SK-N-SH treated with all-trans-retinoic acid at 6 μM for 48 hours (cell line): Measurements from ENCODE around the gene AQP5.

Experiments
- ATAC-seq: fragments of 200-7000 bp; cut with Tn5 transposase; 3 replicates; pipeline ENCODE4 v1.9.1; 2020; ENCODE audit warnings: mild to moderate bottlenecking, moderate library complexity
- ARNTL ChIP-seq: fragments of 450-650 bp; formaldehyde crosslinking; IDR thresholded peaks from 2 replicates; pipeline ENCODE4 v1.5.0; 2020; ENCODE audit warnings: low read depth, mild to moderate bottlenecking, moderate library complexity, borderline replicate concordance
- CSDC2 ChIP-seq: fragments of 250-450 bp; sonication (Bioruptor Pico); IDR thresholded peaks from 2 replicates; pipeline ENCODE4 v1.5.0; 2020; ENCODE audit warnings: mild to moderate bottlenecking, moderate library complexity
- ESRRG ChIP-seq: fragments of 250-450 bp; sonication (Bioruptor Pico); IDR thresholded peaks from 2 replicates; pipeline ENCODE4 v1.6.1; 2021; ENCODE audit warnings: mild to moderate bottlenecking
- GLIS3 ChIP-seq: fragments of 250-450 bp; sonication (Bioruptor Pico); IDR thresholded peaks from 2 replicates; pipeline ENCODE4 v1.5.0; 2020; ENCODE audit warnings: mild to moderate bottlenecking, moderate library complexity
- OSR1 ChIP-seq: fragments of 250-450 bp; sonication (Bioruptor Pico); IDR thresholded peaks from 2 replicates; pipeline ENCODE4 v1.8.0; 2022; ENCODE audit warnings: moderate library complexity, mild to moderate bottlenecking, inconsistent platforms
- PPARA ChIP-seq: fragments of 250-450 bp; sonication (Bioruptor Pico); IDR thresholded peaks from 2 replicates; pipeline ENCODE4 v1.5.0; 2020; ENCODE audit warnings: mild to moderate bottlenecking, borderline replicate concordance
- RARB ChIP-seq: fragments of 250-450 bp; sonication (Bioruptor Pico); IDR thresholded peaks from 2 replicates; pipeline ENCODE4 v1.8.0; 2021; ENCODE audit warnings: mild to moderate bottlenecking, moderate library complexity
- SNAI2 ChIP-seq: fragments of 250-450 bp; sonication (Bioruptor Pico); IDR thresholded peaks from 2 replicates; pipeline ENCODE4 v1.5.0; 2020; ENCODE audit warnings: mild to moderate bottlenecking, moderate library complexity
- TCF4 ChIP-seq: fragments of 250-450 bp; sonication (Bioruptor Pico); IDR thresholded peaks from 2 replicates; pipeline ENCODE4 v1.8.0; 2021; ENCODE audit warnings: mild to moderate bottlenecking, moderate library complexity, borderline replicate concordance
- TOX ChIP-seq: fragments of 250-450 bp; sonication (Bioruptor Pico); IDR thresholded peaks from 2 replicates; pipeline ENCODE4 v1.8.0; 2021; ENCODE audit warnings: mild to moderate bottlenecking, moderate library complexity, borderline replicate concordance
- ZFP3 ChIP-seq: fragments of 250-450 bp; sonication (Bioruptor Pico); IDR thresholded peaks from 2 replicates; pipeline ENCODE4 v1.5.0; 2020; ENCODE audit warnings: mild to moderate bottlenecking, moderate library complexity
- ZFP30 ChIP-seq: fragments of 450-650 bp; formaldehyde crosslinking; IDR thresholded peaks from 2 replicates; pipeline ENCODE4 v1.5.0; 2022; ENCODE audit warnings: mild to moderate bottlenecking, moderate library complexity
- ZNF565 ChIP-seq: fragments of 450-650 bp; formaldehyde crosslinking; conservative IDR thresholded peaks from 2 replicates; pipeline ENCODE4 v1.5.0; 2020; ENCODE audit warnings: low read depth, mild to moderate bottlenecking, moderate library complexity
- ZNF8 ChIP-seq: fragments of 450-650 bp; formaldehyde crosslinking; IDR thresholded peaks from 2 replicates; pipeline ENCODE4 v1.5.0; 2020; ENCODE audit warnings: mild to moderate bottlenecking, moderate library complexity
- TF ChIP-seq, protein P1 (sequence below): fragments of 250-450 bp; sonication (Bioruptor Pico); IDR thresholded peaks from 2 replicates; pipeline ENCODE4 v1.5.1; 2021; ENCODE audit warnings: mild to moderate bottlenecking, moderate library complexity
- TF ChIP-seq, protein P2 (sequence below): fragments of 250-450 bp; sonication (Bioruptor Pico); IDR thresholded peaks from 2 replicates; pipeline ENCODE4 v1.5.0; 2020; ENCODE audit warnings: mild to moderate bottlenecking, moderate library complexity
- TF ChIP-seq, protein P3 (sequence below): fragments of 250-450 bp; sonication (Bioruptor Pico); IDR thresholded peaks from 2 replicates; pipeline ENCODE4 v1.5.1; 2020; ENCODE audit warnings: low read depth, mild to moderate bottlenecking, moderate library complexity
- TF ChIP-seq, protein P4 (sequence below): fragments of 250-450 bp; sonication (Bioruptor Pico); IDR thresholded peaks from 2 replicates; pipeline ENCODE4 v1.8.0; 2020; ENCODE audit warnings: mild to moderate bottlenecking, moderate library complexity, borderline replicate concordance

Gene AQP5

DNA sequence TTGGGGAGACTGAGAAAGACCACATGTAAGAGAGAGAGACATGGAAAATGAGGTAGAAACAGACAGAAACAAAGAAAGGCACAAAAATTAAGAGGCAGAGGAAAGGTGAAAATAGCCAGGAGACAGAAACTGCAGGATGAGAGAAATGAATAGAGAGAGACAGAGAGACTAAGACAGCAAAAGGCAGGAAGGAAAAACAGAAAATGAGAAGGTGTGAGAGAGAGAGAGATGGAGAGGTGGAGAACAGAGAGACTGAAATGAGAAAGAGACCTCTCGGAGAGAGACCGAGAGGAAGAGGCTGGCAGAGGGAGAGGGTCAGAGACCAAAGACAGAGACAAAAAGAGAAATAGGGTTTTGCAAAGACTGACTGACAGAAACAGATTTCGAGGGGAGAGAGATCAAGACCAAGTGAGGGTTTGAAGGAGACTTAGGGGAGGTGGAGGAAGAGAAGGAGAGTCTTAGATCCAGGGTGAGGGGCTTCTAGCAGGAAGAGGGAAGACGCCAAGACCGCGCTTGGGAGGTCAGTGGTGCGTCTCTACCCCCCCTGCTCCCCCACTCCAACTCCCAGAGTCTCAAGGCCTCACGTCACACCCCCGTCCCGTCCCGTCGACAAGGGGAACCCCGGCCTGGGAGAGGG is 1.1 kb upstream of the AQP5 start:
- no peak for ATAC-seq
- TF ChIP-seq ZFP30 (CRISPR knock-in tag) (no peak), CSDC2 (CRISPR knock-in tag) (no peak), TOX (no peak), ESRRG (CRISPR knock-in tag) (no peak), GLIS3 (CRISPR knock-in tag) (no peak), TCF4 (CRISPR knock-in tag) (no peak), ZNF8 (CRISPR knock-in tag) (no peak), PPARA (CRISPR knock-in tag) (no peak), SNAI2 (no peak), ZNF565 (CRISPR knock-in tag) (no peak), ARNTL (CRISPR knock-in tag) (no peak)
- TF ChIP-seq, protein P1, sequence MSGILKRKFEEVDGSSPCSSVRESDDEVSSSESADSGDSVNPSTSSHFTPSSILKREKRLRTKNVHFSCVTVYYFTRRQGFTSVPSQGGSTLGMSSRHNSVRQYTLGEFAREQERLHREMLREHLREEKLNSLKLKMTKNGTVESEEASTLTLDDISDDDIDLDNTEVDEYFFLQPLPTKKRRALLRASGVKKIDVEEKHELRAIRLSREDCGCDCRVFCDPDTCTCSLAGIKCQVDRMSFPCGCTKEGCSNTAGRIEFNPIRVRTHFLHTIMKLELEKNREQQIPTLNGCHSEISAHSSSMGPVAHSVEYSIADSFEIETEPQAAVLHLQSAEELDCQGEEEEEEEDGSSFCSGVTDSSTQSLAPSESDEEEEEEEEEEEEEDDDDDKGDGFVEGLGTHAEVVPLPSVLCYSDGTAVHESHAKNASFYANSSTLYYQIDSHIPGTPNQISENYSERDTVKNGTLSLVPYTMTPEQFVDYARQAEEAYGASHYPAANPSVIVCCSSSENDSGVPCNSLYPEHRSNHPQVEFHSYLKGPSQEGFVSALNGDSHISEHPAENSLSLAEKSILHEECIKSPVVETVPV (CRISPR knock-in tag) = no peak
- TF ChIP-seq, protein P2, sequence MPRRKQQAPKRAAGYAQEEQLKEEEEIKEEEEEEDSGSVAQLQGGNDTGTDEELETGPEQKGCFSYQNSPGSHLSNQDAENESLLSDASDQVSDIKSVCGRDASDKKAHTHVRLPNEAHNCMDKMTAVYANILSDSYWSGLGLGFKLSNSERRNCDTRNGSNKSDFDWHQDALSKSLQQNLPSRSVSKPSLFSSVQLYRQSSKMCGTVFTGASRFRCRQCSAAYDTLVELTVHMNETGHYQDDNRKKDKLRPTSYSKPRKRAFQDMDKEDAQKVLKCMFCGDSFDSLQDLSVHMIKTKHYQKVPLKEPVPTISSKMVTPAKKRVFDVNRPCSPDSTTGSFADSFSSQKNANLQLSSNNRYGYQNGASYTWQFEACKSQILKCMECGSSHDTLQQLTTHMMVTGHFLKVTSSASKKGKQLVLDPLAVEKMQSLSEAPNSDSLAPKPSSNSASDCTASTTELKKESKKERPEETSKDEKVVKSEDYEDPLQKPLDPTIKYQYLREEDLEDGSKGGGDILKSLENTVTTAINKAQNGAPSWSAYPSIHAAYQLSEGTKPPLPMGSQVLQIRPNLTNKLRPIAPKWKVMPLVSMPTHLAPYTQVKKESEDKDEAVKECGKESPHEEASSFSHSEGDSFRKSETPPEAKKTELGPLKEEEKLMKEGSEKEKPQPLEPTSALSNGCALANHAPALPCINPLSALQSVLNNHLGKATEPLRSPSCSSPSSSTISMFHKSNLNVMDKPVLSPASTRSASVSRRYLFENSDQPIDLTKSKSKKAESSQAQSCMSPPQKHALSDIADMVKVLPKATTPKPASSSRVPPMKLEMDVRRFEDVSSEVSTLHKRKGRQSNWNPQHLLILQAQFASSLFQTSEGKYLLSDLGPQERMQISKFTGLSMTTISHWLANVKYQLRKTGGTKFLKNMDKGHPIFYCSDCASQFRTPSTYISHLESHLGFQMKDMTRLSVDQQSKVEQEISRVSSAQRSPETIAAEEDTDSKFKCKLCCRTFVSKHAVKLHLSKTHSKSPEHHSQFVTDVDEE = no peak
- TF ChIP-seq, protein P3, sequence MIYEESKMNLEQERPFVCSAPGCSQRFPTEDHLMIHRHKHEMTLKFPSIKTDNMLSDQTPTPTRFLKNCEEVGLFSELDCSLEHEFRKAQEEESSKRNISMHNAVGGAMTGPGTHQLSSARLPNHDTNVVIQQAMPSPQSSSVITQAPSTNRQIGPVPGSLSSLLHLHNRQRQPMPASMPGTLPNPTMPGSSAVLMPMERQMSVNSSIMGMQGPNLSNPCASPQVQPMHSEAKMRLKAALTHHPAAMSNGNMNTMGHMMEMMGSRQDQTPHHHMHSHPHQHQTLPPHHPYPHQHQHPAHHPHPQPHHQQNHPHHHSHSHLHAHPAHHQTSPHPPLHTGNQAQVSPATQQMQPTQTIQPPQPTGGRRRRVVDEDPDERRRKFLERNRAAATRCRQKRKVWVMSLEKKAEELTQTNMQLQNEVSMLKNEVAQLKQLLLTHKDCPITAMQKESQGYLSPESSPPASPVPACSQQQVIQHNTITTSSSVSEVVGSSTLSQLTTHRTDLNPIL (CRISPR knock-in tag) = no peak

DNA sequence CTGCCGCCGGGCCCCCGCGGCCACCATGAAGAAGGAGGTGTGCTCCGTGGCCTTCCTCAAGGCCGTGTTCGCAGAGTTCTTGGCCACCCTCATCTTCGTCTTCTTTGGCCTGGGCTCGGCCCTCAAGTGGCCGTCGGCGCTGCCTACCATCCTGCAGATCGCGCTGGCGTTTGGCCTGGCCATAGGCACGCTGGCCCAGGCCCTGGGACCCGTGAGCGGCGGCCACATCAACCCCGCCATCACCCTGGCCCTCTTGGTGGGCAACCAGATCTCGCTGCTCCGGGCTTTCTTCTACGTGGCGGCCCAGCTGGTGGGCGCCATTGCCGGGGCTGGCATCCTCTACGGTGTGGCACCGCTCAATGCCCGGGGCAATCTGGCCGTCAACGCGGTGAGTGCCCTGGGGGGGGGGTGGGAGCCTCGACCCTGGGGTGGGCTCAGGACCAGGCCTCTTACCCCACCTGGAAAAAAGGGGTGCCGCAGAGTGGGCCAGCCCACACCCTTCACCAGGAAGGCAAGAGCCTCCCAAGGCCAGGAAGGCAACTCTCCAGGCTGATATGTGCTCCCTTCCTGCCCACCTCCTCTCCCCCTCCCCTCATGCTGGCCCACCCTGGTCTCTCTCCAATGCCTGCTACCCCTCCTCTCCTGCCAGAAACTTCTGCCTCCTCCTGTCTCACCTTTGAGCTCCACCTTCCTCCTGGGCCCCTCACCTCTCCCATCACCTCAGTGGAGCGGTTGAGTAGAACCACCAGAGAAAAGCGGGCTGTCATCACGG is 507 bp downstream of the AQP5 start:
- TF ChIP-seq ARNTL (CRISPR knock-in tag) = no peak
- TF ChIP-seq, protein P3 (CRISPR knock-in tag) = no peak
- no peak for TF ChIP-seq CSDC2 (CRISPR knock-in tag)
- TF ChIP-seq, protein P4, sequence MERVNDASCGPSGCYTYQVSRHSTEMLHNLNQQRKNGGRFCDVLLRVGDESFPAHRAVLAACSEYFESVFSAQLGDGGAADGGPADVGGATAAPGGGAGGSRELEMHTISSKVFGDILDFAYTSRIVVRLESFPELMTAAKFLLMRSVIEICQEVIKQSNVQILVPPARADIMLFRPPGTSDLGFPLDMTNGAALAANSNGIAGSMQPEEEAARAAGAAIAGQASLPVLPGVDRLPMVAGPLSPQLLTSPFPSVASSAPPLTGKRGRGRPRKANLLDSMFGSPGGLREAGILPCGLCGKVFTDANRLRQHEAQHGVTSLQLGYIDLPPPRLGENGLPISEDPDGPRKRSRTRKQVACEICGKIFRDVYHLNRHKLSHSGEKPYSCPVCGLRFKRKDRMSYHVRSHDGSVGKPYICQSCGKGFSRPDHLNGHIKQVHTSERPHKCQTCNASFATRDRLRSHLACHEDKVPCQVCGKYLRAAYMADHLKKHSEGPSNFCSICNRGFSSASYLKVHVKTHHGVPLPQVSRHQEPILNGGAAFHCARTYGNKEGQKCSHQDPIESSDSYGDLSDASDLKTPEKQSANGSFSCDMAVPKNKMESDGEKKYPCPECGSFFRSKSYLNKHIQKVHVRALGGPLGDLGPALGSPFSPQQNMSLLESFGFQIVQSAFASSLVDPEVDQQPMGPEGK (CRISPR knock-in tag) = no peak
- TF ChIP-seq TCF4 (CRISPR knock-in tag) = no peak
- TF ChIP-seq OSR1 (CRISPR knock-in tag) = no peak
- TF ChIP-seq, protein P1 (CRISPR knock-in tag) = no peak
- no peak for TF ChIP-seq PPARA (CRISPR knock-in tag)
- TF ChIP-seq RARB = no peak
- TF ChIP-seq SNAI2 = no peak
- TF ChIP-seq, protein P2 = no peak
- TF ChIP-seq ZFP3 (CRISPR knock-in tag) = no peak
- no peak for ATAC-seq
